NCI-H1930 (cell line): ENCODE data around the gene CTSA.
"Not testable (repeated sequence)": the region's sequence is repeated elsewhere in the genome, so short reads cannot be mapped to it uniquely, and the experiment has no call there.

Experiments
- DNase-seq, 2 experiments: peaks; one replicate each; lab custom pipeline; 2025; lab: John Stamatoyannopoulos, UW

The CTSA gene

DNA sequence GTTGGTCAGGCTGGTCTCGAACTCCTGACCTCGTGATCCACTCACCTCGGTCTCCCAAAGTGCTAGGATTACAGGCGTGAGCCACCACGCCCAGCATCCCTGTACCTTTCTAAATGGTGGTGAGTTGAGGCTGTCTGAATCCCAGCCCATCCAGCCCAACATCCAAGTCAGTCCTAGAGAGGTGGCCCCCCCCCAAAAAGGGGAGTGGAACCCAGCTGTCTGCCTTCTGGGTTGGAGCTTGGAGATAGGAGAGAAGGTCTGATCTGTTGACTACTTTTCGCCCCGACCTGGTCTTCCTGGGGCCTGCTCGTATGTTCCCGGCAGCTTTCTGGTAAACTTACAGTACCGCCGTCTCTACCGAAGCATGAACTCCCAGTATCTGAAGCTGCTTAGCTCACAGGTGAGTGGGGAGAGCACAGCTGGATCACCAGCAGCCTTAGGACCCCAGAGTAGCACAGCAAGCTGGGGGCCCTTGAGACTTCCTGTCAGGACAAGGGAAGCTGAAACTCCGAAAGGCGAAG lies 5.6 kb downstream of the CTSA start:
- DNase-seq, result no peak

DNA sequence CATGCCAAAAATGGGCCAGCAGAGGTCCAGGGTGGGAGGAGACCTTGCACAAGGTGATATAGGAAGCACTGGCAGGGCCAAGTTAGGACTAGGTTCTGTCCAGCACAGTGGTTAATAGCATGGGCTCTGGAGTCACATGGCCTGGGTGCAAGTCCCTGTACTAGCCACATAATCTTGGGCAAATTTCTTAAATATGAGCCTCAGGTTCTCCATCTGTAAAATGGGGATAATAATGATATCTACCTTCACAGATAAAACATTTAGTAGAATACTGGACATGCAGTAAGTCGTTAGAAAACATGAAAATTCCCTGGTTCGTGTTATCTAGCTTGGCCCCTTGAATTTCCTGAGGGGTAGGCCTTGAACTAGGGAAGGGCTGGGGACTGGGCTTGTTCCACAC lies 6.2 kb downstream of the CTSA start:
- DNase-seq, result no peak

DNA sequence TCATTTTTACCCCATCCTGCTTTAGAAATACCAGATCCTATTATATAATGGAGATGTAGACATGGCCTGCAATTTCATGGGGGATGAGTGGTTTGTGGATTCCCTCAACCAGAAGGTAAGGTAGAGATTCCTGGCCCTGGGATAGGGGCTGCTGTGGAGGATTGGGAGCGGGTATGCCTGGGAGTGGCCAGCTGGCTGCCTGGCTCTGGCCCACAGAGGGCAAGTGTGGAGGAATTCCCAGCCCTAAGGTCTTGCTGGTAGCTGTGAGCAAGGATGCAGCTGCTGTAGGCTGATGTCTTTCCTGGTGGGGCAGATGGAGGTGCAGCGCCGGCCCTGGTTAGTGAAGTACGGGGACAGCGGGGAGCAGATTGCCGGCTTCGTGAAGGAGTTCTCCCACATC lies 6.6 kb downstream of the CTSA start:
- DNase-seq, result no peak

DNA sequence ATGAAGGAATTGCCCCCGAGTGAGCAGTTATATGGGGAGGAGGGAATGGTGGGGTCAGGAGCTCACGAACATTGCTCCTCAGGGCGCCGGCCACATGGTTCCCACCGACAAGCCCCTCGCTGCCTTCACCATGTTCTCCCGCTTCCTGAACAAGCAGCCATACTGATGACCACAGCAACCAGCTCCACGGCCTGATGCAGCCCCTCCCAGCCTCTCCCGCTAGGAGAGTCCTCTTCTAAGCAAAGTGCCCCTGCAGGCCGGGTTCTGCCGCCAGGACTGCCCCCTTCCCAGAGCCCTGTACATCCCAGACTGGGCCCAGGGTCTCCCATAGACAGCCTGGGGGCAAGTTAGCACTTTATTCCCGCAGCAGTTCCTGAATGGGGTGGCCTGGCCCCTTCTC lies 7.2 kb downstream of the CTSA start:
- DNase-seq, result no peak

DNA sequence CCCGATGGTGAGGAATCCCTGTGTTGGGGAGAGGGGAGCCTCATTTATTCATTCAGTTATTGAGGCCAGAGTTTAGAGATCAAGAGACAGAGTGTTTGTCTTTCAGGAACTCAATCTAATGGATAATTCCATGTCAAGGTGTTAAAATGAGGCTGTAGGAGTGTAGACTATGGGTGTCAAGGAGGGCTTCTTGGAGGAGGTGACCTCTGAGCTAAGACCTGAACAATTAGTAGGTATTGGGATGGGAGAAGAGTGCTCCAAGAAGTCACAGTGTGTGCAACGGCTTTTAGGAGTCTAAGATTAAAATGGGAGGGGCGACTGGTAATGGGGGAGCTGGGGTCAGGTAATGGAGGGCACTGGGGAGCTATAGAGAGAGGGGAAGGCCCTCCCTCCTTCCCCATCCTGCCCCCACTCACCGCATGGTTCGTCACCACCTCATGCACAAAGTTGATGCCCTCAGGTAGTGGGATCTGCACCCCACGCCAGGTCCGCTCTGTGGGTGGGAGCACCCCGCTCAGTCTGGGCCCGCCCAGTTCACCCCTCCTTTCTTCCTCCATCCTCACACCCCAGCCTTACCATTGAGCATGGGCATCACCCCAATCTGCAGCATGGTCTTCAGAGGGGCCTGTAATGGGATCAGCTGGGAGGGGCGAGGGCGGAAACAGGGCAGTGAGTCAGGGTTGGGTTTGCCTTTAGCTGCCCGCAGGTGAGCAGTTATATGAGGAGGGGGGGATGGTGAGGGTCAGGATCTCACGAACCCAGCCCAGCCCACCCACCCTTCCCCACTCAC lies 8.1 kb downstream of the CTSA start:
- DNase-seq, result no peak

DNA sequence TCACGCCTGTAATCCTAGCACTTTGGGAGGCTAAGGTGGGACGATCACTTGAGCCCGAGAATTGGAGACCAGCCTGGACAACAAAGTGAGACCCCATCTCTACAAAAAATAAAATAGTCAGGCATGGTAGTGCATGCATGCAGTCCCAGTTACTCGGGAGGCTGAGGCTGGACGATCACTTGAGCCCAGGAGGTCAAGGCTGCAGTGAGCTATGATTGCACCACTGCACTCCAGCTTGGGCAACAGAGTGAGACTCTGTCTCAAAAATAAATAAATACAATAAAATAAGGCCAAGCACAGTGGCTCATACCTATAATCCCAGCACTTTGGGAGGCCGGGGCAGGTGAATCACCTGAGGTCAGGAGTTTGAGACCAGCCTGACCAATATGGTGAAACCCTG lies 10.2 kb downstream of the CTSA start:
- DNase-seq, result not testable (repeated sequence)

DNA sequence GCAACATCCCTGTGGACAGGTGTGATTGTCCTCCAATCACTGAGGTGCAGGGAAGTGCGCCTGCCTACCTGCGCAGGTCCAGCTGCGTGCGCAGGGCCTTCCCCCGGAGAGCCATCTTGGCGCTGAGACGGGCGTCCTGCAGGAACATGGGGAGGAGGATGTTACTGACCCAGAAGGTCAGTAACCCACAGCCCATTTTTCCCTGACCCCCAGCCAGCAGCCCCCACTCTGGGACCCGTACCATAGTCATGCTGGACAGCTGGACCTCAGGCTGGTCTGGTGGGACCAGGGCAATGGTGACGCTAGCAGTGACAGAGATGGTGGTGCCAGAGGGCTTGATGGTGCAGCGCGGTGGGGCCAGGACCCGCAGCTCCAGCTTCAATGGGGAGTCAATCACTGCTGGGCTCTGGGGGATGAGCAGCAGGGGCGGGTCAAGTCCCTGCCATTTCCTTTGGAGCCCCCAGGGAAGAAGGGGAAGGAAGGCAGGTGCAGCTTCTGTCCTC lies 11.1 kb downstream of the CTSA start:
- no peak for DNase-seq

DNA sequence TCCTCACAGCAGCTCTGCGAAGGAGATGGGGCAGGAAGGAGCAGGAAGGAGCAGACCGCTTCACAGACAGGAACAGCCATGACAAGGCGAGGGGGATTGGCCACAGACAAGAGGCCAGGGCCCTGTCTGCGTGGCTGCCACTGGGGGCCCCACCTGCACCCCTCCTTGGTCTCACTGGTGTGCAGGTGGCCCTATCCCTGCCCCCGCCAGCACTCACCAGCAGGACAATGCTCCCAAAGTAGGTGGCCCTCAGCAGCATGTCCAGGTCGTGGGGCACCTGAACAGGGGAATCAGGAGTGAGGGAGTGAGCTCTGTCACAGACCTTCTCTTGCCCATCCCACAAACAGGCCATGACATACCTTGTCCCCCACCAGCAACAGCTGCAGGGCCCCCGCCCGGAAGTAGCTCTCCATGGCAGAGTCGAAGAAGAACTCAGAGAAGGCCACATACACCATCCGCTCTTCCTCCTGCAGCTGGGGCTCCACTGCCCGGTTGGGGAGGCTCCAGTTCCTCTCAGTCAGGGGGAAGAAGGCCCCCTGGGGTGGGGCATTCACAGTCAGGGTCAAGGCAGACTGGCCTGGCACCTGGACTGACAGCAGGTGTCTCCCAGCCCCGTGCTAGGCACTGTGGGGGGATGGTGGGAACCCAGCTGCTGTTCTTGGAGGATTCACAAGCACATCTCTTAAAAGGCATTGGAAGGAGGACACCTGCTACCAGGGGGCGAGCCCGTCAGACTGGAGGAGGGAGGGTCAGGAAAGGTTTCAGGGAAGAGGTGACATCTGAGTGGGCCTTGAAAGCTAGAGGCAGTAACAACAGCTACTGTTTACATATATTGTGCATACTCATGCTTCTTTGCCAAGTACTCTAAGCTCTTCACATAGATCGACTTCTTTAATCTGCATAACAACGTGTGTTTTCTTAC lies 13.7 kb downstream of the CTSA start:
- no peak for DNase-seq

DNA sequence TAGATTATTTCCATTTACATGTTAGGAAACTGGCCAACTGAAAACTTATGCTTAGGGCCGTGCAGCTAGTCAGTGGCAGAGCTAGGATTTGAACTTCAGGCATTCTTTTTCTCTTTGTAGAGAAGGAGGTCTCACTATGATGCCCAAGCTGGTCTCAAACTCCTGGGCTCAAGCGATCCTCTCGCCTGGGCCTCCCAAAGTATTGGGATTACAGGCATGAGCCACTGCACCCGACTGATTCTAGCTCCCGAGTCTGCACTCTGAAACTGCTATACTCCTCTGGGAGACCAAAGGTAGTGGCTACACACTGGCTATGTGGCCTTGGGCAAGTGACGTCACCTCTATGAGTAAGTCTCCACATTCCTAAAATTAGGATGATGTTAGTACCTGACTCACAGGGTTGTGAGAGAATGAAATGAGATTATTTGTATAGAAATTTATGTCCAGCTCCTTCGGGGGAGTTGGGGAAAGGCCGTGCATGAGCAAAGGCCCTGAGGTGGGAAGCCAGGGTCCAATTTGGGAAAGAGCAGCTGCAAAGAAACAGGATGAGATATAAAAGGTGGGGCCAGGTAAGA lies 14.5 kb downstream of the CTSA start:
- DNase-seq, result no peak

DNA sequence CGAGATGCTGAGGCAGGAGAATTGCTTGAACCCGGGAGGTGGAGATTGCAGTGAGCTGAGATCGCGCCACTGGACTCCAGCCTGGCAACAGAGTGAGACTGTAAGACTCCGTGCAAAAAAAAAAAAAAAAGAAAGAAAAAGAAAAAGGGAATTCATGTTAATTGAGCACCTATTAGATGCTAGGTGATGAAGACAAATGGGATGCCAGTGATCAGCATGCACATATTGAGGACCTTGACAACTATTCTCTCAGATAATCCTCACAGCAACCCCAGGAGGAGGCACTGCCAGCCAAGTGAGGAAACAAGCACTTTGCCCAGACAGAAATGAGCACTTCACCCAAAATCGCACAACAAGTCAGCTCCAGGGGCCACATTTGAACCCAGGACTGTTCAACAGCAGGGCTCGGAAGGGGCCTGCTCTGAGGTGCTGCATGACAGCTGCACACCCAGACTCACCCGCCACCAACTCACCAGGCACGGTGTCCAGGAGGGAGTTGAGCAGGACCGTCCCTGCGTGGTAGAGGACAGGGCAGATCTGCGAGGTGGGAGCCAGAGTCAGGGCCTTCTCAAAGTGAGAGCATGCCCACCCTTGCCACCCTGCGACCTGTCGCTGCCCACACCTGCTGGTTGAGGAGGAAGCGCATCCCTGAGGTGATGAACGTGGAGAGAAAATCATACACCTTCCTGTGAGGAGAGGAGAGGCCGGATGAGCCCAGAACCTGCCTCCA lies 16.2 kb downstream of the CTSA start:
- DNase-seq, result no peak

DNA sequence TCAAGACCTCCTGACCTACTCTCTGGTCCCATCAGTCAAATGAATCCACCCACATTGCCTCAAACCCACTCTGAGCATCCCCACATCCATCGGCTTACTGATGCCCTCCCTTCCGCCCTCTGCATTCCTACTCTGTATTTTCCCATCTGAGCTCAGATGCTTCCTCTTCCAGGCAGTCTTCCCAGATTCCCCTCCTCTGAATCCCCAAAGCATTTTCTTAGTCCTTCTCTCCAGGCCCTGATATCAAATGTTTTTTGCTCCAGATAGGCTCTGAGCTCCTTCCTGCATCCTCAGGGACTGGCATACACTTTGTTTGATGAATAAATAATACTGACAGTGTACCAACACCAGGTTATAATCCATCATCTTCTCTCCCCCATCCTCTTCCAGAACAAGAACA lies 16.9 kb downstream of the CTSA start:
- DNase-seq, result no peak

DNA sequence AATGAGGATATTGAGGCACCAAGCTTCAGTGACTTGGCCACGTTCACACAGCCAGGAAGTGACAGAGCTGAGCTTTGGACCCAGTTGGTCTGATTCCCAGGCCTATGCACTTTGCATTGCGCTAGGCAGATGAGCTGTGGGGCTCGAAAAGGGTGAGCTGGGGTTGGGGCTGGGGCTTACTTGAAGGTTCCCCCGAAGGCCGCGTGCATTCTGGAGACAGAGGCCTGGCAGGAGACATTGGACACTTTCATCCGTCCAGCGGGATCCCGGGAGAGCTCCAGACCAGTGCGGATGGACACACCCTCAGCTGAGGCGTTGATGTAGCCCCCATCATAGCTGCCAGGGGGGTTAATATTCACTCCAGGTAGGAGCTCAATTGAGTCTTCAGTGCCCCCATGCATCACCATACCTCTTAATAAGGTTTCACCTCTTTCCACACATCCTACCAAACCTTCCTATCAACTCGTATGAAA lies 18.2 kb downstream of the CTSA start:
- DNase-seq, result no peak

DNA sequence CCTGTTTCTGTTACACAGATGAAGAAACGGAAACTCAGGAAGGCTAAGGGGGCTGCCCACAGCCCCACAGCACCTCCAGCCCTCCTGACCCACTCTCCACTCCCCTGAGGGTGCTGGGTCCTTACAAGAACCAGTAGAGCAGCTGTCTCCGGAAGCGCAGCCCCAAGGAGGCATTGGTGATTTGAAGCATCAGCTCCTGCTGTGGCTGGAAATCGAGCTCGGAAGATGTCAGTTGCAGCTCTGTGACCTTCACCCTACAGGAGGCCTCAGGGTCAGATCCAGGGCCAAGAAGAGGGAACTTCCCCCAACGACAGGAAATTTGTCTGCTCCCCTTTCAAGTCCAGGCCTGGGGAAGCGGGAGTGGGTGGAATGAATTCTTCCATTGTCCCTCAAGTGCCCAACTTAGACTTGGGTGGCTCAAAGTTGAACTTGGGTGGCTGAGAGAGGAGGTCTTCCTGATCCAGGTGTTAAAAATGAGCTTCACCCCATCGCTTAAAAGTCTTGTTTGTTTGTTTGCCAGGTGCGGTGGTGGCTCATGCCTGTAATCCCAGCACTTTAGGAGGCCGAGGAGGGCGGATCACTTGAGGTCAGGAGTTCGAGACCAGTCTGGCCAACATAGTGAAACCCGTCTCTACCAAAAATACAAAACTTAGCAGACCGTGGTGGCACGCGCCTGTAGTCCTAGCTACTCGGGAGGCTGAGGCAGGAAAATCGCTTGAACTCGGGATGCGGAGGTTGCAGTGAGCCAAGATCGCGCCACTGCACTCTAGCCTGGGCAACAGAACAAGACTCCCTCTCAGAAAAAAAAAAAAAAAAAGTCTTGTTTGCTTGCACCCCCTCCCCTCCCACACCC lies 18.9 kb downstream of the CTSA start:
- DNase-seq, result no peak

DNA sequence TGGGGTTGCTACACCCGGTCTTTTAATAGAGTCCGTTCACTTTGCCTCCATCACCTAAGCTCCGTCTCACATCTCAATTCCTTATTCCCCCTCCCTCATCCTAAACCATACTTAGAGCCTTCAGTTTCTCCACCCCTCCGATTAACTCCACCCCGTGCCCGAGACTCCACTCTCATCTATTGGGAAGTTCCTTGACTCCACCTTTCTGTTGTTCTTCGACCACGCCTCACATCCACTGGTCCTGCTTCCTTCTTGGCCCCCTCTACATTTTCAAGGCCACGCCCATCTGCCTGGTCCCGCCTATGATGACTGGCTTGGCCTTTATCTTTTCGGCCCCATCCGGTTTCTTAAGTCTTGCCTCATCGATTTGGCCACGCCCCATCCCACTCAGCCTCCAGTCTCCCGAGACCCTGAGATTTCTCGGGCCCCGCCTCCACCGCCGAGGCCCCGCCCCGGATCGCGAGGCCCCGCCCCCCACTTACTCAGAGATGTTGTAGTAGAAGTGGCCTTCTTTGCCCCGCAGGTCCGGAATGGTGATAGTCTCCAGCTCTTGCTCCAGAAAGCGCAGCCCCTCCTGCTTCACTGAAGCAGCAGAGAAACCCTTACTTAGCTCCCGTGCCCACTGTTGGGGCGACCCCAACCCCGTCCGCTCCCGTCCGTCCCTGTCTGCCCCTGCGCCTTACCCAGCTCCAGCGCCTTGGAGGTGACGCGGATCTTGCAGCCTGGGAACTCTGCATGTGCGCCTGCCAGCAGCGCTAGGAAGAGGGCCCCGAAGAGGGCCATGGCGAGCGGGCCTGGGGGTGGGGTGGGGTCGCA lies 19.7 kb downstream of the CTSA start:
- peak; percentile 89 to 90 for DNase-seq

DNA sequence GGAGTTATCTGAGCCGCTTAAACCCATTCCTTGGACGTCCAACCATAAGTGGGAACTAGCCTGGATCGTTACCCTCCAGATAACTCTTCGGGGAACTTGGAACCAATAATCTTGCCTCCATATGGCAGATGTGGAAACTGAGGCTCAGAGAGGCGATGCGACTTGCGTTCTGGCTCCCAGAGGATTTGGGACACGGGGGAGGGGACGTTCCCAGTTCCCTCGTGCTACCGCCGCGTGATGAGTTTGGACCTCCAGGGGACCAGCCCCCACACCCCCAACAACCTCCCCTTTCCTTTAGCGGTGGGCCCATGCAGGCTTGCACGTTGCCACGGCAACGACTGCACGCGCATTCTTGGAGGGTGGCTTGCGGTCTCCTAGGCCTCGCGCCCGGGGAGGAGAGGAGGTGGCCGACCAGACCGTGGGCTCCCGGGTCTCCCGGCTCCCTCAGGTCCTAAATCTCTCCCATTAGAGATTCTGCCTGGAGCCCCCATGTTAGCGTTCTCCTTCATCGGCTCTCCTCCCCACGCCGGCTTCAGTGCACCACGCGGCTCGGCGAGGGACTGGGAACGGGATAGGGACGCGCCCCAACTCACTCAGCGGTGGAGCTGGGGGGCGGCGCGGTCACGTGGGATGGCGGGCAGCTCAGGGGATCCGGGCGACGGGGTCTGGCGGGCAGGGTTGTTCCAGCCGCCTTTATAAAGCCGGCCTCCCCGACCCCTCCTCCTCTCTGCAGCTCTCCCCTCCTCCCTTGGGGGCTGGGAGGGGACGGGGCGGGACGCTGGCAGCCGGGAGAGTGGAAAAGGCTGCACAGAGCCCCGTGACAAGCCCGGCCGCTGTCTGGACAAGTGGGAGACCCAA lies 20.6 kb downstream of the CTSA start, which contains the start of gene PLTP:
Gene PLTP (minus strand): TSS at position 670 of the 858 bp plus-strand sequence. CDS start 703 bp downstream, outside the sequence.
- DNase-seq, result no peak

DNA sequence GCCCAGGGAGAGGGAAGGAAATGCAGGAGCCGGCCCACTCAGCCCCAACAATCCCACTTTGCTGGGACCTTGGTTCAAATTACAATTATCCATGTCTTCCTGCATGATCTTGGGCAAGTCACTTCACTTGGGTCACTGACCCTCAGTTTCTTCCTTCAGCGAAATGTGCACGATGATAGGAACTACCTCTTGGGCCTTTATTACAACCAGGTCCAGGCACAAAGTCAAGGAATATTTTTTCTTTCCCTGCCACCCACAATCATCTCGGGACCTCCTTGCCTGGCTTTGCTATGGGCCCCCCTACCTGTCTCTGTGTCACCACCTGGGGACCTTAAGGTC lies 21.2 kb downstream of the CTSA start:
- no peak for DNase-seq

DNA sequence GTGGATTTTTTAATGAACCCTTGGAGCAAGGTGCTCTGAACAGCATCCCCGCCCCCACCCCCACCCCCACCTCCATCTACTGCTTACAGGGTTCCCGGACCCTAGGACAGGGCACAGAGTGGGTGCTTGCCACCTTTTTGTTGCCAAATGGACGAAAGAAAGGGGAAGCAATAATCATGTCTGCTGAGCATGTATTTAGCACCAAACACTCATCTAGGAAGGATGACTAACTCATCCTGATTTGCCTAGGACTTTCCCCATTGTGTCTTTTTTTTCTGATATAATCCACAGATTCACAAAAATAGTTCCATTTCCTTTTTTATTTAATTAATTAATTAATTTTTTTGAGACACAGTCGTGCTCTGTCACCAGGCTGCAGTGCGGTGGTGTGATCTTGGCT lies 22.0 kb downstream of the CTSA start:
- no peak for DNase-seq

DNA sequence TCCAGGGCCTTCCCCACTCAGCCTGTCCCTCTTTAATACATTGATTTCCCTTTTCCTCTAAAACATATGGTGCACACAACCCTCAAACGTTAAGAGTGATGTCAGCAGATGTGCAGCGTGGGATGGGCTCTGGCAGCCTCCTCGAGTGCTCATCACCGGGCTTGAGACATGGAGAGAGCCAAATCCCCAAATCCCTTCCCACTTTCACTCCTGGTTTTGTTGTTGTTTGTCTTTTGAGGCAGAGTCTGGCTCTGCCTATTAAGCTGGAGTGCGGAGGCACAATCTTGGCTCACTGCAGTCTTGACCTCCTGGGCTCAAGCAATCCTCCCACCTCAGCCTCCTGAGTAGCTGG lies 26.6 kb downstream of the CTSA start:
- DNase-seq, result no peak

DNA sequence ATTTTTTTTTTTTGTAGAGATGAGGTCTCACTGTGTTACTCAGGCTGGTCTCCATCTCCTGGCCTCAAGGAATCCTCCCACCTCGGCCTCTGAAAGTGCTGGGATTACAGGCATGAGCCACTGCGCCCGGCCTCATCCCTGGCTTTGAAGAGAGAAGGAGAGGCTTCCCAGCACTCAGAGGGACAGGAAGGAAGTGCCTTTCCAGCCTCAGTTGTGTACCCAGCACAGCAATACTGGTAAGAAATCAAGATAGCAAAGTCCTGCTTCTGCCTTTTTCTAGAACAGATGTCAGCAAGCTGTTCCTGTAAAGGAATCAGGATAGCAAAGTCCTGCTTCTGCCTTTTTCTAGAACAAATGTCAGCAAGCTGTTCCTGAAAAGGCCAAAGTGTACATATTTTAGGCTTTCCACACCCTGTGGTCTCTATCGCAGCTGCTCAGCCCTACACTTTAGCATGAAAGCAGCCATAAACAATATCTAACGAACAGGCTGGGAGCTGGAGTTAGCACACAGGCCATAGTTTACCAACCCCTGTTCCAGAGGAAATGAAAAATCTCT lies 27.1 kb downstream of the CTSA start:
- no peak for DNase-seq
